Activated naive CD4-positive, alpha-beta T cell treated with anti-CD3 and anti-CD28 coated beads for 36 hours (primary cell): Measurements from ENCODE around the gene SIK2. TPM values are rescaled to one million over a fixed set of nuclear protein-coding genes. Genes with fewer than 3 reads are reported as not detected.
"Not testable (repeated sequence)": the region's sequence is repeated elsewhere in the genome, so short reads cannot be mapped to it uniquely, and the experiment has no call there.

ENCODE experiments used
- CTCF ChIA-PET: fragments of 350-600 bp; sonication (Branson Sonifier 250); formaldehyde crosslinking; loops from one replicate; lab custom pipeline; 2021; ENCODE audit warnings: antibody characterized with exemption; lab: Charles Lee
- DNase-seq: peaks from one replicate; pipeline ENCODE4 v3.0.0-alpha.2; 2020
- H3K27ac Mint-ChIP-seq: one replicate; pipeline ENCODE4 v1.8.0; 2021; ENCODE audit warnings: mild to moderate bottlenecking, mixed read lengths
- H3K27me3 Mint-ChIP-seq: one replicate; pipeline ENCODE4 v1.8.0; 2021; ENCODE audit warnings: low read depth, mixed read lengths
- H3K36me3 Mint-ChIP-seq: one replicate; pipeline ENCODE4 v1.8.0; 2021; ENCODE audit warnings: low read depth, mixed read lengths
- H3K4me1 Mint-ChIP-seq: one replicate; pipeline ENCODE4 v1.8.0; 2021; ENCODE audit warnings: low read depth, mixed read lengths
- H3K4me3 Mint-ChIP-seq: one replicate; pipeline ENCODE4 v1.8.0; 2021; ENCODE audit warnings: mild to moderate bottlenecking, moderate library complexity, mixed read lengths
- H3K9me3 Mint-ChIP-seq: one replicate; pipeline ENCODE4 v1.8.0; 2021; ENCODE audit warnings: mixed read lengths
- intact Hi-C: fragments of 100-400 bp; cut with micrococcal nuclease; formaldehyde crosslinking; loops from one replicate; pipeline ENCODE4 v1.15.1; 2023
- total RNA-seq, 2 experiments: library from RNA; stranded (reverse); gene quantifications; one replicate each; pipeline ENCODE4 v1.2.3, GENCODE V29; 2021

Gene SIK2
- total RNA-seq, 2 experiments from 2014 or later: 3.5 to 3.8 TPM

DNA sequence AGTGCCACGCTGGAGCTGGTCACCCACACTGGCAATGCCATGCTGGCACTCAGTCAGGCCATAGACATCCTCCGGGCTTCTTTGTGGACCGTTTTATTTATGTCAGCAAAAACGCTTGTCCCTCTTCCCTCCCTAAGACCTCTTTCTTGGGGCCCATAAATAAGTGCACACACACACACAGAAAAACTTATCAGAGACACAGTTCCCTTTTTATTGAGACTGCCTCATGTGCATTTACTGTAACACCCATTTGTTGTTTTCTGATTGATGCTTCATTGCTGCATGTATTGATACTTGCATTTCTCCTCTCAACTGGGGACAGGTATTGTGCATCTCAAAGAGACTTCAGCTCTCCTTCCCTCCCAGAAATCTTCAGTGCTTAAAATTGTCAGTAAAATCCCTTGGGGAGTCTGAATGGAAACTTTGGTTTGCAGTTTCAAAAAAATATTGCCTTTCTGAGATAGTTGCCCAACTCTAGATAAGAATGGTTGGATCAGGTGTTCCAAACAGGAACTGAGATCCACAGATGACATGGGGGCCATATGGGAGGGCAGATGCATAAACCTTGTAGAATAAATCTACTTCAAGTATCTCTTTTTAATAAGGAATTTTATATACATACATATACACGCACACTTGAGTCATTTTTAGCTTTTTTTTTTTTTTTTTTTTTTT is 113.0 kb downstream of the SIK2 start:
- CTCF ChIA-PET: interaction anchor here (0.7 kb wide), 2 partner anchors 50 to 351 kb away, joined by 3 to 5 read pairs; no protein-coding TSS in a partner anchor
- Mint-ChIP-seq H3K4me3 (no peak overlapping the region), H3K27ac (no peak overlapping the region), H3K27me3 (no peaks in the 10 kb centered on the region), H3K9me3 (no peaks in the 10 kb centered on the region), H3K4me1 (no peaks in the 10 kb centered on the region), H3K36me3 (peaks cover 15% of the 10 kb centered on the region)
- intact Hi-C loops: no loop called here
- no peak for DNase-seq

DNA sequence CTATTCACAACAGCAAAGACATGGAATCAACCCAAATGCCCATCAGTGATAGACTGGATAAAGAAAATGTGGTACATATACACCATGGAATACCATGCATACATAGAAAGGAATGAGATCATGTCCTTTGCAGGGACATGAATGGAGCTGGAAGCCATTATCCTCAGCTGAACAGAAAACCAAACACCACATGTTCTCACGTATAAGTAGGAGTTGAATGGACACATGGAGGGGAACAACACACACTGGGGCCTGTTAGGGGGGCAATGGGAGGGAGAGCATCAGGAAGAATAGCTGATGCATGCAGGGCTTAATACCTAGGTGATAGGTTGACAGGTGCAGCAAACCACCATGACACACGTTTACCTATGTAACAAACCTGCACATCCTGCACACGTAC is 115.4 kb downstream of the SIK2 start:
- H3K27me3 Mint-ChIP-seq, intact Hi-C loops, DNase-seq, H3K27ac Mint-ChIP-seq, H3K4me1 Mint-ChIP-seq, H3K4me3 Mint-ChIP-seq, H3K9me3 Mint-ChIP-seq: not testable (repeated sequence)
- H3K36me3 Mint-ChIP-seq: peaks cover 16% of the 10 kb centered on the region
- CTCF ChIA-PET: interaction anchor here (0.8 to 1.3 kb wide), 2 partner anchors 152 to 294 kb away, joined by 3 to 6 read pairs; no protein-coding TSS in a partner anchor

DNA sequence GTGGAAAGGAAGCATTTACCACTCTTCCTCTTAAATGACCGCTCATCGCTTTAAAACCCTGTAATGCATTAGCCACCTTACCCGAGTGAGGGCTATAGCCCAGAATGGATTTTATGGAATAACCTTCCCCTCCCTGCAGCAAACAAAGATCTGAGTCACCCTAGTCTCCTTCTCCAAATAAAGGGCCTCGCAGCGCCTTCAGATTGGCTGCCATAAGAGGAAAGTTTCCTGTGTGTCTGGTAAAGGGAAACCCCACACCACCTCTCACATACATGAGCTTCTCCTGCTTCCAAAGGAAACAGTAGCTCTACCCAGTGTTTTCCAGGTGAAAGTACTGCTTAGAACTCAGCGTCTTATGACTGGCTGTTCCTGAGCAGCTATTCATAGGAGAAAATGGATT is 116.2 kb downstream of the SIK2 start:
- H3K4me1 Mint-ChIP-seq: no peaks in the 10 kb centered on the region
- no peaks in the 10 kb centered on the region for H3K27me3 Mint-ChIP-seq
- H3K27ac Mint-ChIP-seq: no peak overlapping the region
- no peak overlapping the region for H3K4me3 Mint-ChIP-seq
- no peaks in the 10 kb centered on the region for H3K9me3 Mint-ChIP-seq
- intact Hi-C loops: no loop called here
- DNase-seq: no peak
- H3K36me3 Mint-ChIP-seq: peaks cover 16% of the 10 kb centered on the region
- CTCF ChIA-PET: interaction anchor here (0.8 to 1.3 kb wide), 2 partner anchors 152 to 294 kb away, joined by 3 to 6 read pairs; no protein-coding TSS in a partner anchor

DNA sequence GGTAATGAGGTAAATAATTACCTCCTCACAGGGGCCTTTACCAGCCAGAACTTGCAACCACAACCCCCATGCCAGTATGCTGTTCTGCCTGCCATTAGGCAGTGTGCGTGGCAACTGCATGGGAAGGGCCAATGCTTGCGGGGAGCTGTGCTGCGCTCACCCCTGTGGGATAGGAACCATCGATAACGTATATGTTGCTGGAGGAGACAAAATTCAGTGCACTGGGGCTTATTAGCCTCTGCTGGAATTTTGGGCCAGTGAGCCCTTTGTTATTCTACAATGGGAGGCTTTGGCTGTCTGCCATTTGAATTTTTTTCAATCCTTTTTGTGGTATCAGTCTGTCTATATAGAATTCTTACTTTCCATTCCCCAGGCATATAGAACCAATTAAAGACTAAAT is 116.6 kb downstream of the SIK2 start:
- Mint-ChIP-seq H3K4me1 (no peaks in the 10 kb centered on the region), H3K4me3 (no peak overlapping the region), H3K27ac (no peak overlapping the region), H3K27me3 (no peaks in the 10 kb centered on the region), H3K9me3 (no peaks in the 10 kb centered on the region), H3K36me3 (peaks cover 17% of the 10 kb centered on the region)
- no peak for DNase-seq
- CTCF ChIA-PET: no interaction called here
- intact Hi-C loops: no loop called here

DNA sequence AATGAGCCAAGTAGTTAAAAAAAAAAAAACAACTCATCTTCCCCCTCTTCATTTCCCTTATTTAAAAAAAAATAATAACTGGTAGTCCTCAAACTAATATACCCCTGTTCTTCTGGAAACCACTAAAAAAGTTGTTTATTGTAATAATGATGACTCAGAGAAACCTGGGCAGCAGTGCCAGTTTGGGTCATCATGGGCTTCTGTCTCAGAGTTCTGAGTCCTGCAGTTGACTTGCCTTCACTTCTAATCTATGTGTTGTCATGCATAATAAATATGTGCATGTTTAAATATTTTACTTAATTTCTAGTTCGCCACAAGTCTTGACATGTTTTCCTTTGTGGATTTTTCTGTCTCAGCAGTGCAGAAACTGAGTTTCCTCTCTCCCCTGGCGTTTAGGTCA is 117.1 kb downstream of the SIK2 start:
- H3K27me3 Mint-ChIP-seq: no peaks in the 10 kb centered on the region
- H3K4me3 Mint-ChIP-seq: no peak overlapping the region
- H3K9me3 Mint-ChIP-seq: no peaks in the 10 kb centered on the region
- DNase-seq: no peak
- H3K4me1 Mint-ChIP-seq: no peaks in the 10 kb centered on the region
- no peak overlapping the region for H3K27ac Mint-ChIP-seq
- CTCF ChIA-PET: no interaction called here
- peaks cover 17% of the 10 kb centered on the region for H3K36me3 Mint-ChIP-seq
- intact Hi-C loops: no loop called here

DNA sequence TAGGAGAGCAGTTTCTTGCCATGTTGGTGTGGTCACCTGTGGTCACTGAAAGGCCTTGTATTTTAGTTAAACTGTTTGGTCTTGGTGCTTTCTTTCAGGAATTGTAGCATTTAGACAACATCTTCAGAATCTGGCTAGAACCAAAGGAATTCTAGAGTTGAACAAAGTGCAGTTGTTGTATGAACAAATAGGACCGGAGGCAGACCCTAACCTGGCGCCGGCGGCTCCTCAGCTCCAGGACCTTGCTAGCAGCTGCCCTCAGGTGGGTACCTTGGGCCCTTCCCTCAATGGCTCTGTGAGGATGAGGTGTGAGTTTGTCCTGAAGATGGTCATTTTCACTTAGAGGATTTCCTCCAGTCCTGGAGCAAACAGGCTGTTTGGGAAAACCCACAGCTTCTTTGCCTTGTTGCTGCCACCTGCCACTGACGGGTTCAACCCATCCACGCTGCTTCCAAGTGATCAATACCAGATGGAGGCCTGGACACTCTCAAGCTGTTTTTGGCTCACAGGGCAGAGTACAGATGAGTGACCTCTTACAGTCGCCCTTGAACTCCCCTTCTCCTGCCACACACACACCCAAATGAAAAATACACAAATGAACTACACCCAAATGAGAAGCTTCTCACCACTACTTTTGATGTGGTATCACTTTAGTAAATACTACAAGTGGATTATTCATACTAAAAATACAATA is 118.7 kb downstream of the SIK2 start:
- intact Hi-C loops: no loop called here
- CTCF ChIA-PET: no interaction called here
- Mint-ChIP-seq H3K36me3 (peaks cover 13% of the 10 kb centered on the region), H3K4me3 (no peak overlapping the region), H3K4me1 (no peaks in the 10 kb centered on the region), H3K27me3 (no peaks in the 10 kb centered on the region), H3K27ac (no peak overlapping the region), H3K9me3 (no peaks in the 10 kb centered on the region)
- no peak for DNase-seq

DNA sequence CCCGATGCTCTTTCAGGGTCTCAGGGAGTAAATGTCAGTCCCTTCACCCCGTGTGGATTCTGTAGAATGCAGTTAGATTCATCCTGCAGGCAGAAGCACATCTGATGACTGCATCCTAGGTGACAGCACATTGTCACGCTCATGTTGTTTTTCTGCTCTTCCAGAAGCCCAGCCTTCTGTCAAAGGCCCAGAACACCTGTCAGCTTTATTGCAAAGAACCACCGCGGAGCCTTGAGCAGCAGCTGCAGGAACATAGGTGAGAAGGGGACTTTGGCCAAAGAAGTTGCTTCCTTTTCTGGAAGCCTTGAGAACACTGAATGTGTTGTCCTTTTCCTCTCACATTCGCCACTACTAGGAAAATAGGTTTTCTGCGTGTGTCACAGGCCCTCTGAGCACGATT is 120.3 kb downstream of the SIK2 start:
- no peak for DNase-seq
- Mint-ChIP-seq H3K4me3 (no peak overlapping the region), H3K36me3 (peaks cover 10% of the 10 kb centered on the region), H3K27me3 (no peaks in the 10 kb centered on the region), H3K9me3 (no peaks in the 10 kb centered on the region), H3K27ac (no peak overlapping the region), H3K4me1 (no peaks in the 10 kb centered on the region)
- CTCF ChIA-PET: interaction anchor here (1.4 kb wide), 1 partner anchor 57 kb away, joined by 3 read pairs; no protein-coding TSS in a partner anchor
- intact Hi-C loops: no loop called here

DNA sequence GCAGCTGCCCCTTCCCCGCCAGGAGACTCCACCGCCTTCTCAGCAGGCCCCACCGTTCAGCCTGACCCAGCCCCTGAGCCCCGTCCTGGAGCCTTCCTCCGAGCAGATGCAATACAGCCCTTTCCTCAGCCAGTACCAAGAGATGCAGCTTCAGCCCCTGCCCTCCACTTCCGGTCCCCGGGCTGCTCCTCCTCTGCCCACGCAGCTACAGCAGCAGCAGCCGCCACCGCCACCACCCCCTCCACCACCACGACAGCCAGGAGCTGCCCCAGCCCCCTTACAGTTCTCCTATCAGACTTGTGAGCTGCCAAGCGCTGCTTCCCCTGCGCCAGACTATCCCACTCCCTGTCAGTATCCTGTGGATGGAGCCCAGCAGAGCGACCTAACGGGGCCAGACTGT is 121.3 kb downstream of the SIK2 start:
- CTCF ChIA-PET: interaction anchor here (1.0 to 1.4 kb wide), 2 partner anchors 30 to 56 kb away, joined by 3 read pairs; no protein-coding TSS in a partner anchor

DNA sequence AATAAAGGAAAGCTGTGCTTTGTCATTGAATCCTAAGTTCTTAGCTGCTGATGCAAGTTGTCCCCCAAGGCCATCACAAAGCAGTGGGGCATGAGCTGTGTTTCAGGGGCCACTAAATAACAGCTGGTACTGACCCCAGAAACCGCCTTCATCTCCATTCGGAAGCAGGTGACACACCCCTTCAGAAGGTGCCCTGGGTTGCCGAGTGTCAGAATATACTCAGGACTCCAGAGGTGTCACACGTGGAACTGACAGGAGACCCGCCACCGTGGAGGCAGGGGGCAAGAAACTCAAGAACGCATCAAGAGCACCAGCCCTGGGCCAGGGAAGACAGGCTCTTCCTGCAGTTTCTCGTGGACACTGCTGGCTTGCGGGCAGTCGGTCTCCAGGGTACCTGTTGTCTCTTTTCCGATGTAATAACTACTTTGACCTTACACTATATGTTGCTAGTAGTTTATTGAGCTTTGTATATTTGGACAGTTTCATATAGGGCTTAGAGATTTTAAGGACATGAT is 122.4 kb downstream of the SIK2 start:
- no peak for DNase-seq
- Mint-ChIP-seq H3K27ac (no peak overlapping the region), H3K4me1 (no peaks in the 10 kb centered on the region), H3K9me3 (no peaks in the 10 kb centered on the region), H3K27me3 (no peaks in the 10 kb centered on the region), H3K4me3 (no peak overlapping the region), H3K36me3 (peaks cover 7% of the 10 kb centered on the region)
- CTCF ChIA-PET: no interaction called here
- intact Hi-C loops: no loop called here

More for the DNA sequence above, 121.3 kb downstream of the SIK2 start:
- H3K9me3 Mint-ChIP-seq: no peaks in the 10 kb centered on the region
- H3K4me3 Mint-ChIP-seq: no peak overlapping the region
- no peaks in the 10 kb centered on the region for H3K4me1 Mint-ChIP-seq
- H3K27me3 Mint-ChIP-seq: no peaks in the 10 kb centered on the region
- DNase-seq: no peak
- H3K27ac Mint-ChIP-seq: no peak overlapping the region
- peaks cover 10% of the 10 kb centered on the region for H3K36me3 Mint-ChIP-seq
- intact Hi-C loops: no loop called here

DNA sequence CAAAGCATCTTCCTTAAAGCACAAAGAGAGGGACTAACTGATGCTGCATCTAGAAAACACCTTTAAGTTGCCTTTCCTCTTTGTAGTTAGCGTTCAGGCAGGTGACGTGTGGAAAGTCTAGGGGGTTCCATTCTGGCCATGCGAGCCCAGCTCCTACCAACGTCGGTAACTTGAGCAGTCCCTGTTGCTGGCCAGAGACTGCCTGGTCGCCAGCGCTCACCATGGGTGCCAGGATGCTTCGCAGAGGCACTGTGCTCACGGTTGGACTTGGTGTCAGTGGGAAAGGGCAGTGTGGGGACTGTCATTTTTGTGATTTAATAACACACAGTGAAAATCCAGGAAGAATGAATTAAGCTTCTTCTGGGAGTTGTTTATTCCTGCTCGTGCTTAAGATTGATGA is 123.4 kb downstream of the SIK2 start:
- CTCF ChIA-PET: no interaction called here
- no peak overlapping the region for H3K27ac Mint-ChIP-seq
- no peaks in the 10 kb centered on the region for H3K9me3 Mint-ChIP-seq
- DNase-seq: no peak
- no peak overlapping the region for H3K4me3 Mint-ChIP-seq
- intact Hi-C loops: no loop called here
- no peaks in the 10 kb centered on the region for H3K27me3 Mint-ChIP-seq
- H3K36me3 Mint-ChIP-seq: peaks cover 7% of the 10 kb centered on the region
- H3K4me1 Mint-ChIP-seq: no peaks in the 10 kb centered on the region

DNA sequence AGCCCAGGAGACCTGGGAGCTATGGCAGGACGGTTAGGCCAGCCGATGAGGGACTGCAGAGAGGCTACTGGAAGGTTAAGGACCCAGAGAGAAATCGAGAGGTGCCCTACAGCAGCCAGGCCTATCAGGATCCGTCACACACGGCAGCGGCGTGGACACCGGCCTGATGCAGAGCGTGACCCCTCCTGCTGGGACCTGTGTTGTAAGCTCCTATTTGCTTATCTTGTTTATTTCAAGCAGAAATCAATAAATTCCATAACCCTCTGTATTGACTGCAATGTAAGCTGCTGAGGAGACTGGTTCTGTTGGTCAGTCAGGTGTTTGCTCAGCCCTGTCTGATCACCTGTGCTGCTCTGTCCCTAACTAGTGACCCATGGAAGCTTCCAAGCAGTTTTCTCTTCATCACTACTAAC is 124.1 kb downstream of the SIK2 start:
- Mint-ChIP-seq H3K27ac (no peak overlapping the region), H3K4me3 (no peak overlapping the region), H3K27me3 (no peaks in the 10 kb centered on the region), H3K4me1 (no peaks in the 10 kb centered on the region), H3K9me3 (no peaks in the 10 kb centered on the region), H3K36me3 (peaks cover 5% of the 10 kb centered on the region)
- intact Hi-C loops: no loop called here
- DNase-seq: no peak
- CTCF ChIA-PET: no interaction called here

DNA sequence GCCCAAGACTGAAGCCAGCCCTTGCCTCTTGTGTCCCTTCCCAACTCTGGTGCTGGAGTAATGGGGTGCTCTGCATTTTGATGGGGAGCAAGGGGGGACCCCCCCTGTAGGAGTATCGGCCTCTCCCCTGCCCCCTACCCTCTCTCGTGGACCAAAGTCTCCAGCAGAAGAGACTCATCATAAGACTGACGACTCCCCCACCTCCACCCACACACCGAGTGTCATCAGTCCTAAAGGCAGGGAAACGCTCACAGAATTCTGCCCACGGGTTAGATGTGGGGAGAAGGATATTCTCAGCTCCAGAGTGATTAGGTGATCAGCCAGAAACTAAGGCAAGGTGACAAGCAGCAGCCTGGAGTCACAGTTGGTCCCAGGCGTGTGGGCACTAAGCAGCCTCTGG is 125.2 kb downstream of the SIK2 start:
- Mint-ChIP-seq H3K27me3 (no peaks in the 10 kb centered on the region), H3K27ac (no peak overlapping the region), H3K4me1 (no peaks in the 10 kb centered on the region), H3K4me3 (no peak overlapping the region), H3K9me3 (no peaks in the 10 kb centered on the region), H3K36me3 (peaks cover 4% of the 10 kb centered on the region)
- intact Hi-C loops: no loop called here
- CTCF ChIA-PET: no interaction called here
- DNase-seq: no peak
